GM18873 (cell line): ENCODE measurements around the gene CARNS1.
A peak's percentile ranks its signal among the peaks of the same experiment; 100 is the strongest.
"Not testable (repeated sequence)": the region's sequence is repeated elsewhere in the genome, so short reads cannot be mapped to it uniquely, and the experiment has no call there.

ENCODE experiments used
- ATAC-seq: cut with Tn5 transposase; IDR thresholded peaks from one replicate; pipeline ENCODE4 v1.9.1; 2021; ENCODE audit warnings: mild to moderate bottlenecking, moderate library complexity, moderate number of reproducible peaks; ENCODE audit not compliant: unreplicated experiment, low FRiP score

Gene CARNS1

GRCh38 chr11:67395555-67396258 is 19.8 kb upstream of the CARNS1 start:
- no peak for ATAC-seq

GRCh38 chr11:67396259-67396581 is 19.3 kb upstream of the CARNS1 start:
- ATAC-seq: no peak

- no peak for ATAC-seq
Observed at GRCh38 chr11:67396587-67397389, 18.7 kb upstream of the CARNS1 start.

- no peak for ATAC-seq
Observed at GRCh38 chr11:67397536-67397935, 17.9 kb upstream of the CARNS1 start.

GRCh38 chr11:67397986-67398660 is 17.4 kb upstream of the CARNS1 start:
- ATAC-seq: no peak

- no peak for ATAC-seq
Observed at GRCh38 chr11:67398661-67399563, 16.6 kb upstream of the CARNS1 start.

- no peak for ATAC-seq
Observed at GRCh38 chr11:67400251-67400941, 15.1 kb upstream of the CARNS1 start.

- ATAC-seq: peak; percentile 24
Observed at GRCh38 chr11:67400942-67401494, 14.5 kb upstream of the CARNS1 start.

- ATAC-seq: peak; percentile 43
Observed at GRCh38 chr11:67401495-67402191, 13.8 kb upstream of the CARNS1 start, which contains the start of gene PPP1CA. PPP1CA (minus strand) TSS chr11:67401858; CDS start chr11:67401782, 76 bp downstream.

GRCh38 chr11:67402192-67402839 is 13.2 kb upstream of the CARNS1 start:
- not testable (repeated sequence) for ATAC-seq

GRCh38 chr11:67403085-67403484 is 12.4 kb upstream of the CARNS1 start:
- ATAC-seq: not testable (repeated sequence)

- ATAC-seq: no peak
Observed at GRCh38 chr11:67404515-67405195, 10.8 kb upstream of the CARNS1 start.

- no peak for ATAC-seq
Observed at GRCh38 chr11:67405196-67405567, 10.3 kb upstream of the CARNS1 start.

GRCh38 chr11:67405688-67406339 is 9.7 kb upstream of the CARNS1 start:
- ATAC-seq: no peak

GRCh38 chr11:67406420-67406968 is 9.0 kb upstream of the CARNS1 start:
- ATAC-seq: no peak

GRCh38 chr11:67406969-67407687 is 8.3 kb upstream of the CARNS1 start:
- no peak for ATAC-seq
